GM18873 (cell line): ENCODE data around the gene PDS5B.
"Not testable (repeated sequence)": the region's sequence is repeated elsewhere in the genome, so short reads cannot be mapped to it uniquely, and the experiment has no call there.

Experiments used
- ATAC-seq: cut with Tn5 transposase; IDR thresholded peaks from one replicate; pipeline ENCODE4 v1.9.1; 2021; ENCODE audit warnings: mild to moderate bottlenecking, moderate library complexity, moderate number of reproducible peaks; ENCODE audit not compliant: unreplicated experiment, low FRiP score

The PDS5B gene

GRCh38 chr13:32752997-32753606, 166.8 kb downstream of the PDS5B start:
- no peak for ATAC-seq

GRCh38 chr13:32754179-32754578, 167.9 kb downstream of the PDS5B start:
- ATAC-seq, result no peak

- ATAC-seq, result no peak
Observed at GRCh38 chr13:32759152-32759551, 172.9 kb downstream of the PDS5B start.

GRCh38 chr13:32761472-32761871, 175.2 kb downstream of the PDS5B start:
- ATAC-seq, result no peak

GRCh38 chr13:32779119-32779518, 192.9 kb downstream of the PDS5B start:
- no peak for ATAC-seq

- ATAC-seq, result no peak
Observed at GRCh38 chr13:32781906-32782305, 195.7 kb downstream of the PDS5B start.

- ATAC-seq, result no peak
Observed at GRCh38 chr13:32783067-32783466, 196.8 kb downstream of the PDS5B start.

GRCh38 chr13:32790731-32791130, 204.5 kb downstream of the PDS5B start:
- ATAC-seq, result no peak

GRCh38 chr13:32791545-32792172, 205.4 kb downstream of the PDS5B start:
- ATAC-seq, result peak; percentile 59

GRCh38 chr13:32796754-32797153, 210.5 kb downstream of the PDS5B start:
- no peak for ATAC-seq

- no peak for ATAC-seq
Observed at GRCh38 chr13:32802159-32802558, 215.9 kb downstream of the PDS5B start.

- ATAC-seq, result no peak
Observed at GRCh38 chr13:32804673-32805230, 218.5 kb downstream of the PDS5B start.

GRCh38 chr13:32811297-32811800, 225.1 kb downstream of the PDS5B start:
- peak; percentile 55 for ATAC-seq

- no peak for ATAC-seq
Observed at GRCh38 chr13:32821149-32821688, 235.0 kb downstream of the PDS5B start.

- no peak for ATAC-seq
Observed at GRCh38 chr13:32822771-32823170, 236.5 kb downstream of the PDS5B start.

GRCh38 chr13:32823597-32823996, 237.3 kb downstream of the PDS5B start:
- ATAC-seq, result no peak

GRCh38 chr13:32824061-32824460, 237.8 kb downstream of the PDS5B start:
- no peak for ATAC-seq

- no peak for ATAC-seq
Observed at GRCh38 chr13:32824675-32825074, 238.4 kb downstream of the PDS5B start.

GRCh38 chr13:32825481-32825880, 239.2 kb downstream of the PDS5B start:
- ATAC-seq, result no peak

- not testable (repeated sequence) for ATAC-seq
Observed at GRCh38 chr13:32826372-32826771, 240.1 kb downstream of the PDS5B start.
